K562 (cell line): Measurements from ENCODE around the gene KCNK7. TPM values are rescaled to one million over a fixed set of nuclear protein-coding genes. Genes with fewer than 3 reads are reported as not detected.
A peak's percentile ranks its signal among the peaks of the same experiment; 100 is the strongest.

Experiments used
- COPS2 ChIP-seq: fragments of 450-650 bp; conservative IDR thresholded peaks from 2 replicates; pipeline ENCODE4 v1.6.1; 2016; ENCODE audit warnings: mild to moderate bottlenecking, moderate library complexity
- ETV5 ChIP-seq: sonication (generic); formaldehyde crosslinking; IDR thresholded peaks from 2 replicates; pipeline ENCODE4 v1.4.0; 2020; ENCODE audit warnings: low read depth, mild to moderate bottlenecking, missing genetic modification reagents
- FOXJ3 ChIP-seq: sonication (generic); formaldehyde crosslinking; IDR thresholded peaks from 2 replicates; pipeline ENCODE4 v1.4.0; 2020; ENCODE audit warnings: mild to moderate bottlenecking, missing genetic modification reagents
- HMG20A ChIP-seq: fragments of 450-650 bp; formaldehyde crosslinking; conservative IDR thresholded peaks from 2 replicates; pipeline ENCODE4 v1.4.0; 2020; ENCODE audit warnings: mild to moderate bottlenecking, mixed read lengths
- NFATC3 ChIP-seq: fragments of 450-650 bp; IDR thresholded peaks from 2 replicates; pipeline ENCODE4 v1.6.1; 2017; ENCODE audit warnings: mild to moderate bottlenecking
- REST ChIP-seq, 2 experiments: fragments of 450-650 bp; formaldehyde crosslinking in 1 of 2; IDR thresholded peaks; 2 replicates each; pipeline versions ENCODE4 v1.4.0 to v1.6.1; 2014 to 2020; ENCODE audit warnings: mild to moderate bottlenecking in 2 of 2, borderline replicate concordance in 1 of 2, low read depth in 1 of 2
- UBTF ChIP-seq, 2 experiments: IDR thresholded peaks; 2 replicates each; pipeline ENCODE4 v1.6.1; 2012; ENCODE audit warnings: improper control_type of control experiment in 2 of 2, low read depth in 2 of 2, low read length in 2 of 2, borderline replicate concordance in 1 of 2
- ZNF263 ChIP-seq: sonication (generic); formaldehyde crosslinking; IDR thresholded peaks from 2 replicates; pipeline ENCODE4 v1.8.0; 2022; ENCODE audit warnings: mild to moderate bottlenecking, missing genetic modification reagents, borderline replicate concordance
- ZNF280B ChIP-seq: fragments of 250-450 bp; sonication (Bioruptor Pico); IDR thresholded peaks from 2 replicates; pipeline ENCODE4 v1.5.1; 2021; ENCODE audit warnings: mild to moderate bottlenecking
- polyA plus RNA-seq, 8 experiments: library from polyadenylated mRNA; depleted of rRNA in 4 of 8; stranded (reverse) in 5 of 8; unstranded in 3 of 8; fragments of >200 nt; fragmentation: Nextera tagmentation in 2 of 8; fragmentation: Illumina TruSeq in 1 of 8; extraction: Ambion mirVana in 2 of 8; extraction: Trizol in 1 of 8; gene quantifications; 2 replicates each; pipeline versions ENCODE4 v1.2.1 to v1.2.3, GENCODE V29; 2011 to 2014; ENCODE audit warnings: inconsistent platforms in 1 of 8, missing spikeins in 1 of 8
- total RNA-seq, 7 experiments: library from RNA; depleted of rRNA in 6 of 7; stranded (reverse); fragments of >200 nt in 6 of 7; fragmentation: Illumina TruSeq in 2 of 7; extraction: Trizol in 2 of 7; gene quantifications; 2 replicates each; pipeline versions ENCODE4 v1.2.1 to v1.2.3, GENCODE V29; 2011 to 2021; ENCODE audit warnings: low replicate concordance in 1 of 7
- TF ChIP-seq, protein P1 (sequence below): fragments of 250-450 bp; sonication (Bioruptor Pico); IDR thresholded peaks from 2 replicates; pipeline ENCODE4 v1.8.0; 2021; ENCODE audit warnings: moderate library complexity, mild to moderate bottlenecking, inconsistent platforms
- TF ChIP-seq, protein P2 (sequence below): fragments of 450-650 bp; IDR thresholded peaks from one replicate; pipeline ENCODE4 v1.6.1; 2018; ENCODE audit warnings: mild to moderate bottlenecking, moderate library complexity; ENCODE audit not compliant: partially characterized antibody

The KCNK7 gene
- total and polyA plus RNA-seq, 9 of the 15 experiments (the other 6 are each of a cell fraction or from before 2014, with no cell fraction given): 0.07 to 0.40 TPM; not detected in 7

GRCh38 chr11:65637794-65638419 is 42.3 kb upstream of the KCNK7 start, which contains the start of gene SIPA1 (continued):
- TF ChIP-seq REST (IDR thresholded peaks at IDR 0.05; ENCODE audit: borderline replicate concordance) (peak; percentile 46; the same call in 1 of the 2 replicates), REST (CRISPR knock-in tag; IDR thresholded peaks at IDR 0.05; ENCODE audit: low read depth) (peak; percentile 77; the same call in 1 of the 2 replicates), COPS2 (no peak), NFATC3 (no peak), FOXJ3 (no peak), ZNF263 (CRISPR knock-in tag) (peak; percentile 72; the same call in 1 of the 2 replicates), ETV5 (CRISPR knock-in tag) (peak; percentile 16; the same call in 1 of the 2 replicates), ZNF280B (0 out of 2 replicates have a peak, but pooled peaks have one; percentile 61), HMG20A (CRISPR knock-in tag) (no peak), UBTF (IDR thresholded peaks at IDR 0.05; ENCODE audit: borderline replicate concordance in 1 of 2, low read depth in 2 of 2, low read length in 2 of 2) (no peak)
- TF ChIP-seq, protein P1, sequence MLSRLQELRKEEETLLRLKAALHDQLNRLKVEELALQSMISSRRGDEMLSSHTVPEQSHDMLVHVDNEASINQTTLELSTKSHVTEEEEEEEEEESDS (CRISPR knock-in tag): no peak
- TF ChIP-seq, protein P2, sequence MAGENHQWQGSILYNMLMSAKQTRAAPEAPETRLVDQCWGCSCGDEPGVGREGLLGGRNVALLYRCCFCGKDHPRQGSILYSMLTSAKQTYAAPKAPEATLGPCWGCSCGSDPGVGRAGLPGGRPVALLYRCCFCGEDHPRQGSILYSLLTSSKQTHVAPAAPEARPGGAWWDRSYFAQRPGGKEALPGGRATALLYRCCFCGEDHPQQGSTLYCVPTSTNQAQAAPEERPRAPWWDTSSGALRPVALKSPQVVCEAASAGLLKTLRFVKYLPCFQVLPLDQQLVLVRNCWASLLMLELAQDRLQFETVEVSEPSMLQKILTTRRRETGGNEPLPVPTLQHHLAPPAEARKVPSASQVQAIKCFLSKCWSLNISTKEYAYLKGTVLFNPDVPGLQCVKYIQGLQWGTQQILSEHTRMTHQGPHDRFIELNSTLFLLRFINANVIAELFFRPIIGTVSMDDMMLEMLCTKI: no peak
